ENCODE results near the gene CRACDL. TPM values are rescaled to one million over a fixed set of nuclear protein-coding genes. Genes with fewer than 3 reads are reported as not detected.

The CRACDL gene
- total and polyA plus RNA-seq, 2 donors (not counting 3 experiments of a cell fraction or from before 2014, with no cell fraction given): 0.92 to 6.3 TPM

DNA sequence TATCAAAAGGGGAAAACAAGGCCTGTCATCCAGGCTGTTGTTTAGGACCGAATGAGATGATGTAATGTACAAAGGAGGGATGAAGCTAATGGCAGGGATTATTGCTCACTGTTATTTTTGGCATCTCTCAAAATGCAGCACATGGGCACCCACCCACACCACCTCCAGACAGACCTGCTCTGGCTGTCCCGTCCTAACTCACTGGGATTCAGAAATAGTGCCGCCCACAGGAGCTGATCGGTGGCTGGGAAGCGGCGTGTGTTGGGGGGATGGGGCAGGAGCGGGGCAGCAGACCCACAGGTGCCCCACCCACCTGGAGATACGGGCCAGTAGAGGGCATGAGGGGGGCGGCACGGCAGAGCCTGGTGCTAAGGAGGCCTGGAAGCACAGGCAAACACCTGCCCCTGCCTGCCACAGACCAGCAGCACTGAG, 52.2 kb downstream of the CRACDL start:
- no peak overlapping the region for H2AFZ ChIP-seq (ENCODE audit: low read depth, low read length)
- H3K9ac ChIP-seq (replicated peaks; ENCODE audit: extremely low read depth, insufficient read depth, low read length): no peak overlapping the region
- peaks cover 0 to 4% of the 10 kb centered on the region in 2 experiments for H3K27me3 ChIP-seq (ENCODE audit: control insufficient read depth in 2 of 2, insufficient read depth in 2 of 2, low read length in 2 of 2)
- CTCF ChIA-PET: interaction anchor here (0.6 to 1.2 kb wide), 2 partner anchors 22 to 182 kb away, joined by 3 to 5 read pairs; no protein-coding TSS in a partner anchor
- H4K20me1 ChIP-seq (replicated peaks; ENCODE audit: control insufficient read depth, extremely low read depth, insufficient read depth, low read length): no peaks in the 10 kb centered on the region
- FAIRE-seq: no peak
- intact Hi-C loops (cut with micrococcal nuclease): no loop called here
- no peaks in the 10 kb centered on the region for H3K79me2 ChIP-seq (ENCODE audit: control insufficient read depth, insufficient read depth, low read length)
- POLR2A ChIA-PET: no interaction called here
- H3K4me3 ChIP-seq (replicated peaks in 1 of 3; ENCODE audit: insufficient read depth in 1 of 3, low read depth in 1 of 3, low read length in 3 of 3): no peak overlapping the region
- H3K4me1 ChIP-seq (ENCODE audit: control insufficient read depth, extremely low read depth, insufficient read depth, low read length): no peaks in the 10 kb centered on the region
- dilution Hi-C loops (cut with MboI; ENCODE audit: extremely low pct_ligation_motif_present, low sequenced_read_pairs): no loop called here
- no peak for TF ChIP-seq JUN (IDR thresholded peaks at IDR 0.05; ENCODE audit: borderline replicate concordance, insufficient read depth, insufficient read length, low read depth)
- TF ChIP-seq EZH2 (IDR thresholded peaks at IDR 0.05; ENCODE audit: borderline replicate concordance, low read depth, low read length, severe bottlenecking): no peak
- no peaks in the 10 kb centered on the region for H3K9me3 ChIP-seq (replicated peaks; ENCODE audit: control insufficient read depth, insufficient read depth, low read length)
- no peak overlapping the region for H3K4me2 ChIP-seq (ENCODE audit: insufficient read depth, low read length)
- H3K36me3 ChIP-seq (ENCODE audit: control insufficient read depth in 2 of 2, extremely low read depth in 1 of 2, insufficient read depth in 2 of 2, low read length in 2 of 2): no peaks in the 10 kb centered on the region
- no peak overlapping the region for H3K27ac ChIP-seq (ENCODE audit: insufficient read depth, low read depth, low read length)
- H3K9me1 ChIP-seq (replicated peaks; ENCODE audit: control insufficient read depth, extremely low read depth, insufficient read depth, low read length): no peaks in the 10 kb centered on the region
- no peak for DNase-seq (ENCODE audit: low read depth, low spot score)
- no TSS peak for BruUV-seq (replicated peaks)

DNA sequence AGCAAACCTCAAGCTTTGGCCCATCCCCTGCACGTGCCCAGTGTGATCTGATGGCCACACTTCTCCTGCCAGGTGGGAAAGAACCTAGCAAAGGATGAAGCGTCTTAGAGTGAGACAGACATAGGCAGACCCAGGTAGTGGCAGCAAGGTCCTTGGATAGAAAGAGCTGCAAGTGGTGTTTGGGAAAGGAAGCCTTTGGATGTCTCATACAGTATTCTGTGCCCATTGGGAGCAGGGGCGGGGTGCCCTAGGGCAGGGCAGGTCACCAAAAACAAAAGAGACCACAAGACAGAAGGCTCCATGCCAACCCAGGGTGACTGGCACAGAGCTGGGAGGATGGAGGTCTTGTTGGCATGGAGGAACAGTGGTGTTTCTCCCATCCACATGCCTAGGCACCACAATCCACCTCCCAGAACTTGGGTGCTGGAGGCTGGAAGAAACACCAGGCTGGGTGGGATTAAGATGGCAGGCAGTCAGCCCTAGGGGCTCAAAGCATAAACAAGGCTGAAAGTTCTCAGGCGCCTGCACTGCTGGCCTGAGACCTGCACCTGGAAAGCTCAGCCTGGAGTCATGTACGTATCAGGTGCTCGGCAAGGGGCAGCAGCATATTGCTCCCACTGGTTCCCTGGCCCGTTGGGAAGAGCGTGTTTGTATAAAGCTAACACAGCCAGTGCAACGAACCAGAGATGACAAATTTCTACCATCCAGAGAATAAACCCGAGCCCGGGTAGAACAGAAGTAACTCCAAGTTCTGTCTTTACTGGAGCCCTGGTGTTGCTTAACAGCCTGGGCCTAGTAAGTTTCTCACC, 52.9 kb downstream of the CRACDL start:
- Histone ChIP-seq H3K4me2 (ENCODE audit: insufficient read depth, low read length) (no peak overlapping the region), H3K79me2 (ENCODE audit: control insufficient read depth, insufficient read depth, low read length) (no peaks in the 10 kb centered on the region), H3K36me3 (ENCODE audit: control insufficient read depth in 2 of 2, extremely low read depth in 1 of 2, insufficient read depth in 2 of 2, low read length in 2 of 2) (no peaks in the 10 kb centered on the region), H3K27me3 (ENCODE audit: control insufficient read depth in 2 of 2, insufficient read depth in 2 of 2, low read length in 2 of 2) (peaks cover 0 to 4% of the 10 kb centered on the region in 2 experiments), H3K4me1 (ENCODE audit: control insufficient read depth, extremely low read depth, insufficient read depth, low read length) (no peaks in the 10 kb centered on the region), H4K20me1 (replicated peaks; ENCODE audit: control insufficient read depth, extremely low read depth, insufficient read depth, low read length) (no peaks in the 10 kb centered on the region), H3K9ac (replicated peaks; ENCODE audit: extremely low read depth, insufficient read depth, low read length) (no peak overlapping the region), H3K9me1 (replicated peaks; ENCODE audit: control insufficient read depth, extremely low read depth, insufficient read depth, low read length) (no peaks in the 10 kb centered on the region), H3K4me3 (replicated peaks in 1 of 3; ENCODE audit: insufficient read depth in 1 of 3, low read depth in 1 of 3, low read length in 3 of 3) (no peak overlapping the region), H3K27ac (ENCODE audit: insufficient read depth, low read depth, low read length) (no peak overlapping the region), H2AFZ (ENCODE audit: low read depth, low read length) (no peak overlapping the region), H3K9me3 (replicated peaks; ENCODE audit: control insufficient read depth, insufficient read depth, low read length) (no peaks in the 10 kb centered on the region)
- dilution Hi-C loops (cut with MboI; ENCODE audit: extremely low pct_ligation_motif_present, low sequenced_read_pairs) (no loop called here), intact Hi-C loops (cut with micrococcal nuclease) (no loop called here)
- FAIRE-seq: no peak
- CTCF ChIA-PET: interaction anchor here (0.6 to 1.2 kb wide), 2 partner anchors 23 to 183 kb away, joined by 3 to 5 read pairs; no protein-coding TSS in a partner anchor
- POLR2A ChIA-PET: no interaction called here
- DNase-seq (ENCODE audit: low read depth, low spot score): no peak
- TF ChIP-seq FOS (IDR thresholded peaks at IDR 0.05; ENCODE audit: borderline replicate concordance, insufficient read depth, low read length) (no peak), EZH2 (IDR thresholded peaks at IDR 0.05; ENCODE audit: borderline replicate concordance, low read depth, low read length, severe bottlenecking) (no peak), POLR2AphosphoS5 (IDR thresholded peaks at IDR 0.05; ENCODE audit: insufficient read depth, low read depth, low read length) (no peak), JUN (IDR thresholded peaks at IDR 0.05; ENCODE audit: borderline replicate concordance, insufficient read depth, insufficient read length, low read depth) (no peak), CTCF (IDR thresholded peaks at IDR 0.05; ENCODE audit: extremely low read depth in 1 of 2, insufficient read depth in 1 of 2, low read depth in 1 of 2, low read length in 2 of 2) (no peak), MYC (IDR thresholded peaks at IDR 0.05; ENCODE audit: low read depth, low read length) (no peak), POLR2A (IDR thresholded peaks at IDR 0.05; ENCODE audit: low read depth, low read length) (no peak), GATA2 (IDR thresholded peaks at IDR 0.05; ENCODE audit: insufficient read depth, insufficient read length, low read depth, low read length) (no peak), MAX (IDR thresholded peaks at IDR 0.05; ENCODE audit: insufficient read depth, insufficient read length) (no peak)
- no TSS peak for BruUV-seq (replicated peaks)
